Activated CD4-positive, CD25-positive, alpha-beta regulatory T cell treated with anti-CD3 and anti-CD28 coated beads, Interleukin-2, amount 50 U/mL, for 16 hours (primary cell): Measurements from ENCODE around the gene OR13J1.

Source experiments
- DNase-seq: peaks from one replicate; pipeline ENCODE4 v3.0.0-alpha.2; 2020; ENCODE audit warnings: low read depth, low spot score

OR13J1 gene

GRCh38 chr9:35859310-35859989, 10.8 kb downstream of the OR13J1 start:
- no peak for DNase-seq

DNA sequence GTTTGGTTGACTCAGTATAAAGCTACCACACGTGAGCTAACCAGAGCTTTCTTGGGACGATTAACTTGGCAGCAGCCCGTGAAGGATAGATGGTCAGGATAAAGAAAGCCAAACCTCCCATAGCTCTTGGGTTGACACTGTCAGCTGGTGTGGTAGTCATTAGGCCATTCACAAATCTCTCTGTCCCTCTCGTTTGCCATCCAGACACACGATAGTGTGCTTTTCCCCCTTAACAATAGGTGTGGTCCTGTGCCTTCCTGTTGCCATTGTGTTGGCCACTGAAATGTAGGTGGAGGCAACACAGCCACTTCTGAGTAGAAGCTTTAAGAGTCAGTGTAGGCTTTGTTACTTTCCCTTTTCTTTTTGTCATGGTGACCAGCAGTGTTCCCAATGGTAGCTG, 11.7 kb downstream of the OR13J1 start:
- no peak for DNase-seq

- DNase-seq, result no peak
These were observed 13.3 kb downstream of the OR13J1 start for GRCh38 chr9:35856882-35857281.

DNA sequence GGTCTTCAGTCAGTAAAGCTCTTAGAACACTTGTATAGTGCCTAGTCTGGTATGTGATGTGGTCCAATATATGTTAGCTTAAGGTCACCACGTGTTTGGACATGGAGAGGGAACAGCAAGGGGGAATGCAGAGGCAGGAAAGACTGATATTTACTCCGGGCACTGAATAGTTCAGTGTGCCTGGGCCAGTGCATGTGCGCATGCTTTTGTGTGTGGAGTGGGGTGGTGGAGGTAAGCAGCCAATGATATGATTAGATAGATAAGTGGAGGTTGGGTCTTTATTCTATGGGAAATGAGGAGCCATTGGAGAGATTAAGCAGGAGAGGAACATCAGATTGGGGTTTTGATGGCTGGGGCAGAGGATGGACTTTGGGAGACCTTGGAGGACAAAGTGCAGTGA, 14.0 kb downstream of the OR13J1 start:
- no peak for DNase-seq

DNA sequence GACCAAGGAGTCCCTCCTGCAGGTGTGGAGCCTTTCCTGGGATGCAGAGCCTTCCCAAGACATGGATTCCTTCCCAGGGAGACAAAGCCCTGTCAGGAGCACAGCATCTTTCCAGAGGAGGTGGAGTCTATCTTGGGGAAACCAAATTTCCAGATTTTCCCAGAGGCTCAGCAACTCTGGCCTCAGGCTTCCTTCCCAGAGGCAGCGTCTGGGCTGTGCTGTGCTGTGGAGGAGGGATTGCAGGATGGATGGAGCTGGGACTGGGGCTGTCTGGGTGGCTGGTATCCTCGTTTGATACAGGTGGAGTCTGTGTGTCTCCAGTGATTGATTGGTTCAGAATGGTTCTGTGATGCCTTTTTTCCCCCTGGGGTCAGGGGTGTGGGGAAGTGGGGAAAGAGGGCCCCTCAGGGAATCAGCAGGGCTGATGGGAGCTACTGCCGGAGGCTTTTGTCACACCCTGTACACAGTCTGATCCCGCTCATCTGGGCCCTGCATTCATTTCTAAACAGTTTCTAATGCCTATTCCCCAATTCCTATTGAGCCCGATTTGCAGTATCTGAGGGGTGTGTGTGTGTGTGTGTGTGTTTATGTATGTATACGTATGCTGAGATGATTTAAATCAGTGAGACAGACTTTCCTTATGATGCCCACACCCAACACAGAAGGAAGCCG, 16.0 kb downstream of the OR13J1 start:
- no peak for DNase-seq

- no peak for DNase-seq
These were observed 17.0 kb downstream of the OR13J1 start for GRCh38 chr9:35852876-35853865.

DNA sequence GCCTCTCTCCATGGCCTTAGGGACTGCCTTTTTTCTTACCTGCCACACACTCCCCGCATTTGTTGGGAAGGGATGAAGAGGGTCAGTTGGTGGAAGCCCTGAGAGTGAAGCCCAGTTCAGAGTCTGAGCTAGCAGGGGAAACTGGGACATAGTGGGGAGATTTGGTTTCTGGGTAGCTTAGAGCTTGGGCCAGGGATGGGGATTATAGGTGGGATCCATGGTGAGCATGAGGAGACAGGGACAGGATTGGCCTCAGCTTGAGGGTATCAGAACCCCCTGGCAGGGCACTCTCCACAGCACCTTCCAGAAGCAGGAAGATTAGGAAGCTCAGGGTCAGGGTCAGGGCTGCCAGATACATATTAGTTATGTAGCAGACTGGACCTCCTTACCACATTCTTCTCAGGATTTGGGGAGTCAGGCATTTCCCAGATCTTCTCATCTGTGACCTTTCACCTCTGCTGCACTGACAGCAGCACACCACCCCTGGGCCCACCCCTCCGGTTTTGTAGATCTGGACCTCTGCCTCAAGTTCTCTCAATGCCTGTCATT, 17.9 kb downstream of the OR13J1 start:
- no peak for DNase-seq

DNA sequence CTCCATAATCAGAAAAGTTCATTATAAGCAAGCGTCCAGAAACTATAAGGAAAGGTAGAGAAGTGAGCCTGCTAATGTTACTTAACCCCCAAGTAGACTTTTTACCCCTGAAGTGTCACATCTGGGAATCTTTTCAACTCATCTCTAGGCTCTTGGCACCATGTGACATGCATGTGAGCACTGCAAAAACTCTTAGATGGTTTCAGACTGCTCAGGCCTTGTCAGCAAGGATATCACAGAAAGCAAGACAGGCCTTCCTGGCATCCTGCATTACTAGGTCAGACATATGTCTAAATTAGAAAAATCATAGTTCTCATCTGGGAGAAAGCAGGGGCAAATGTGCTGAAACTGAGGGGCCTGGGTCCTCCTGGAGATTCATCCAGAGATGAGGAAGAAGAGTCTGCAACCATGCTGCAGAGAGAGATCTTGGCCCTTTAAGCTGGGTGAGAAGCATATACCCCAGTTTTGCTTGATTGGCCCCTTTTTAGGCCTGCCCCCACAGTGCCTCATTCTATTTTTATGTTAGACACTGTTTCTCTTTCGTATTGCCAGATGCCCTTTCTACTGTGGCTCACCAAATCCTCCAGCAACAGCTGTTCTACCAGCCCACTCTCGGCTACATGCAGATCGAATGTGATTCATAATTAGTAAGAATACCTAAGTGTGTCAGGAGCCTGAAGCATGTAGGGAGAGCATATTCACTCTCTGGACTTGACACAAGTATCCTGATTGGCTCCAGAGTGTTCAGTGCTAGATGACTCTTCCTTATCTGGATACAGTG, 22.2 kb downstream of the OR13J1 start:
- no peak for DNase-seq

- DNase-seq, result no peak
These were observed 24.1 kb downstream of the OR13J1 start for GRCh38 chr9:35845824-35846771.

DNA sequence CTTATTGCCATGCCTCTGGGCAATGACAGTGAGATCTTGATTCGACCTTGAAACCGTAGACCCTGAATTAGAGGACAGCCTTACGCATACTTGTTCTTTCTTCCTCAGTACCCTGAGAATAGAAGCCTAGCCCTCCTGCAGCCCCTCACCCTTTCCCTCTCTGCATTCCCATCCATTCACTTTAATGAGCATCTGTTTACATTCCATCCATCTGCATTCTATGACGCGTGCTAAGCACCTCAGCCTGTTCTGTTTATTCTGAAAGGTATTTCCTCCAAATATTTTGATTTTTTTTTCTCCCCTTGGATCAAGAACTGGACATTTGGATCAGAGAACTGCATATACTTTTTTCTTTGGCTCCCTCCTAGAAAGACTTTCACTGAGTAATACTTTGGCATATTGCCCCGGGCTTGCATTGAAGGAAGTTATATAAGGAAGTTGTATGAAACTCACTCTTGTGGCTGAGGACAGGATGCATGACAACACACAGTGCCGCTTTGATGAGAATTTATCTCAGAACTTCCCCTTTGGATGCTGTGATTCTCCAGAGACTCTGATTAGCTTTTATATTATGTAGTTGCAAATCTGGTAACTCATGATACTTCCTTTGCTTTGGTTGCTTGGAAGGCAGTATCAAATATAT, 25.5 kb downstream of the OR13J1 start:
- no peak for DNase-seq

GRCh38 chr9:35842795-35843194, 27.4 kb downstream of the OR13J1 start:
- DNase-seq, result no peak

- no peak for DNase-seq
These were observed 28.0 kb downstream of the OR13J1 start for GRCh38 chr9:35842020-35842745.

DNA sequence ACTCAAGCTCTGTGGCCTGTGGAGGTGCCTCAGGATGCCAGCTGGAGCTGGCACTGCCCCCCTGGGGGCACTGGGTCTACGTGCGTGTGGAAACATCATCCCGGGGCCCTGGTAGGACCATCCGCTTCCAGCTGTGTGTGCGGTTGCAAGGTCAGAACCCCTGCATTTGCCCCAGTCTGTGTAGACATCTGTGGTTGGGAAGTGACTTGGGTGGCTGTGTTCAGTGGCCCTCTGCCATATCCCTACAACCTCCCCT, 28.6 kb downstream of the OR13J1 start:
- no peak for DNase-seq

GRCh38 chr9:35840881-35841644, 29.1 kb downstream of the OR13J1 start:
- no peak for DNase-seq

- no peak for DNase-seq
These were observed 30.3 kb downstream of the OR13J1 start for GRCh38 chr9:35839926-35840325.

GRCh38 chr9:35836595-35836994, 33.6 kb downstream of the OR13J1 start:
- DNase-seq, result no peak

- DNase-seq, result no peak
These were observed 34.4 kb downstream of the OR13J1 start for GRCh38 chr9:35835766-35836165.

- no peak for DNase-seq
These were observed 35.0 kb downstream of the OR13J1 start for GRCh38 chr9:35835216-35835632.
